Kasumi-1 (cell line): Measurements from ENCODE around the gene SOCS6.

Source experiments
- DNase-seq, 2 experiments: peaks; one replicate each; lab custom pipeline; 2025; lab: John Stamatoyannopoulos, UW

Gene SOCS6

GRCh38 chr18:70288171-70288850, 534 bp upstream of the SOCS6 start:
- DNase-seq: peak in 1 of 2 experiments; percentile 25

GRCh38 chr18:70289351-70290312, 787 bp downstream of the SOCS6 start:
- peak; percentile 24 to 38 for DNase-seq

GRCh38 chr18:70290482-70291294, 1.8 kb downstream of the SOCS6 start:
- peak in 1 of 2 experiments; percentile 5 for DNase-seq

- DNase-seq: no peak
These were observed 2.4 kb downstream of the SOCS6 start for GRCh38 chr18:70291295-70291574.

- no peak for DNase-seq
These were observed 3.8 kb downstream of the SOCS6 start for GRCh38 chr18:70292628-70293027.

GRCh38 chr18:70293166-70293565, 4.3 kb downstream of the SOCS6 start:
- no peak for DNase-seq

GRCh38 chr18:70294471-70295191, 5.8 kb downstream of the SOCS6 start:
- DNase-seq: no peak

GRCh38 chr18:70295192-70296188, 6.6 kb downstream of the SOCS6 start:
- DNase-seq: no peak

- no peak for DNase-seq
These were observed 7.4 kb downstream of the SOCS6 start for GRCh38 chr18:70296289-70296688.

GRCh38 chr18:70296781-70297180, 7.9 kb downstream of the SOCS6 start:
- DNase-seq: no peak

GRCh38 chr18:70299393-70299792, 10.5 kb downstream of the SOCS6 start:
- no peak for DNase-seq

- no peak for DNase-seq
These were observed 12.8 kb downstream of the SOCS6 start for GRCh38 chr18:70301667-70302066.

- no peak for DNase-seq
These were observed 19.9 kb downstream of the SOCS6 start for GRCh38 chr18:70308555-70309294.

GRCh38 chr18:70310560-70311320, 21.9 kb downstream of the SOCS6 start:
- DNase-seq: no peak

- DNase-seq: no peak
These were observed 22.9 kb downstream of the SOCS6 start for GRCh38 chr18:70311726-70312125.

- DNase-seq: no peak
These were observed 24.8 kb downstream of the SOCS6 start for GRCh38 chr18:70313640-70314039.

- peak in 1 of 2 experiments; percentile 9 for DNase-seq
These were observed 25.4 kb downstream of the SOCS6 start for GRCh38 chr18:70314151-70314782.

GRCh38 chr18:70319187-70319586, 30.3 kb downstream of the SOCS6 start:
- DNase-seq: no peak

GRCh38 chr18:70321616-70322015, 32.8 kb downstream of the SOCS6 start:
- no peak for DNase-seq
